PFSK-1 (cell line): ENCODE measurements around the gene CLCA1.

Experiments
- FOXP2 ChIP-seq: optimal IDR thresholded peaks from 2 replicates; pipeline ENCODE3; 2011; ENCODE audit warnings: borderline replicate concordance, control low read depth, inconsistent platforms; ENCODE audit not compliant: insufficient read depth; ENCODE audit errors: extremely low read length, extremely low read depth
- POLR2AphosphoS5 ChIP-seq: IDR thresholded peaks from 2 replicates; pipeline ENCODE4 v1.6.1; 2012; ENCODE audit warnings: low read depth, mild to moderate bottlenecking, control low read depth, low read length, moderate library complexity
- REST ChIP-seq, 2 experiments: IDR thresholded peaks; 2 replicates each; pipeline versions ENCODE4 v1.6.1 to v1.8.0; 2011 to 2012; ENCODE audit warnings: low read depth in 2 of 2, low read length in 2 of 2, control low read depth in 1 of 2, inconsistent platforms in 1 of 2, mild to moderate bottlenecking in 1 of 2, moderate library complexity in 1 of 2; ENCODE audit not compliant: insufficient read depth in 1 of 2
- SIN3A ChIP-seq: IDR thresholded peaks from 2 replicates; pipeline ENCODE4 v1.6.1; 2012; ENCODE audit warnings: mild to moderate bottlenecking, low read length, moderate library complexity, borderline replicate concordance; ENCODE audit not compliant: insufficient read depth
- TAF1 ChIP-seq: IDR thresholded peaks from 2 replicates; pipeline ENCODE4 v1.6.1; 2012; ENCODE audit warnings: low read length, control low read depth, borderline replicate concordance; ENCODE audit not compliant: insufficient read depth

Gene CLCA1

DNA sequence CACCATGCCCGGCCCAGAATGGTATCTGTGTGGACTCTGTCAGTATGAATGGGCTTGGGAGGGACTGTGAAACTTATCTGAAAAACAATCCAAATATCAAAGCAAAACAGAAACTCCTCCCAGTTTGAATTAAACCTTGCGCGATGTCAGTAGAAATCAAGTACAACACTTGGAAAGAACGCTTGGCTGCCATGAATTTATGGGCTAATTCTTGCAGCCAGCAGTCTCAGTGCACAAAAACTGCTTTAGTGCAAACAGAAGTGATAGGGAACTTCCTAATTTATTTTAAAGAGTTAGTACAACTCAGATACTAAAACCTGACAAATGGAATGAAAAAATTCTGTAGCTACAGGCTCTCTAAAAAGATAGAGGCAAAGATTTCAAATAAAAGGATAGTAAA is 8.5 kb downstream of the CLCA1 start:
- TF ChIP-seq REST (IDR thresholded peaks at IDR 0.05; ENCODE audit: insufficient read depth in 1 of 2, low read depth in 2 of 2, low read length in 2 of 2), result no peak
- TF ChIP-seq POLR2AphosphoS5, result no peak
- TF ChIP-seq FOXP2, result no peak
- no peak for TF ChIP-seq SIN3A
- TF ChIP-seq TAF1, result no peak

DNA sequence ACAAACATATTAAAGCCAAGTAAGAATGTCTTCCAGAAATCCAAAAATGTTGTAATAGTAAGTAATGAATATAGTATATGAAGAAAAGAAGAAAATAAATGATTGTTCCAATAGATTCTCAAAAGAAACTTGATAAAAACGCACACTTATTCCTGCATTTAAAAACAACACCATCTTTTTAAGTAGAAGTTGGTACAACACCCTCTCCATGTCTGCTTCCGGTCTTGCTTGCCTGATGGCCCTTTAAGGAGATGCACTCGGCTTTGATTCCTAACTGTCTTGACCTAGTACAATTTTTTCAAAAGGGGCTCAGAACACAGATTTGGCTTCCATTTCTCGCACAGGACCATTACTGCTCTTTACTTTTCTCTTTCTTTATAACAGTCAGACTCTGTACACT is 9.0 kb downstream of the CLCA1 start:
- TF ChIP-seq SIN3A (no peak), REST (IDR thresholded peaks at IDR 0.05; ENCODE audit: insufficient read depth in 1 of 2, low read depth in 2 of 2, low read length in 2 of 2) (no peak), POLR2AphosphoS5 (no peak), FOXP2 (no peak), TAF1 (no peak)

GRCh38 chr1:86478416-86479156 is 9.9 kb downstream of the CLCA1 start:
- TF ChIP-seq FOXP2, result no peak
- TF ChIP-seq POLR2AphosphoS5, result no peak
- no peak for TF ChIP-seq TAF1
- no peak for TF ChIP-seq SIN3A
- no peak for TF ChIP-seq REST (IDR thresholded peaks at IDR 0.05; ENCODE audit: insufficient read depth in 1 of 2, low read depth in 2 of 2, low read length in 2 of 2)

- TF ChIP-seq SIN3A (no peak), FOXP2 (no peak), REST (IDR thresholded peaks at IDR 0.05; ENCODE audit: insufficient read depth in 1 of 2, low read depth in 2 of 2, low read length in 2 of 2) (no peak)
These were observed 13.2 kb downstream of the CLCA1 start for GRCh38 chr1:86481966-86482365.
